ENCODE data around the gene DHRS4L2. TPM values are rescaled to one million over a fixed set of nuclear protein-coding genes. Genes with fewer than 3 reads are reported as not detected.

DHRS4L2 gene
- total RNA-seq (2022; extraction: Qiagen RNA extraction; ENCODE audit: low read depth), result 23.2 to 36.3 TPM (median 32.1 TPM) in 5 replicates

GRCh38 chr14:23988607-23989363, at the start of gene DHRS4L2:
Gene DHRS4L2 (plus strand): TSS chr14:23988929. CDS start chr14:23988948, 19 bp downstream.

GRCh38 chr14:23953464-23954278, 35.1 kb upstream of the DHRS4L2 start, which contains the start of gene DHRS4:
Gene DHRS4 (plus strand): TSS chr14:23953770. CDS start chr14:23953789, 19 bp downstream.

GRCh38 chr14:24051789-24052655, 63.3 kb downstream of the DHRS4L2 start, which contains the start of gene CARMIL3:
Gene CARMIL3 (plus strand): TSS chr14:24052009. CDS start chr14:24052154, 145 bp downstream.

Other genes starting within 250 kb of the DHRS4L2 start
- 36.9 to 51.1 TPM (median 48.9 TPM) in 5 replicates for gene DHRS4, start 35.2 kb upstream of the DHRS4L2 start, total RNA-seq (2022; extraction: Qiagen RNA extraction; ENCODE audit: low read depth)
- 0.22 to 0.74 TPM (median 0.60 TPM) in 5 replicates for gene CARMIL3, start 63.1 kb downstream of the DHRS4L2 start, total RNA-seq (2022; extraction: Qiagen RNA extraction; ENCODE audit: low read depth)
- gene CPNE6, start 82.6 kb downstream of the DHRS4L2 start, total RNA-seq (2022; extraction: Qiagen RNA extraction; ENCODE audit: low read depth), result not detected in 5 replicates
- gene PCK2, start 105.4 kb downstream of the DHRS4L2 start, total RNA-seq (2022; extraction: Qiagen RNA extraction; ENCODE audit: low read depth), result 13.5 to 21.1 TPM (median 19.2 TPM) in 5 replicates
- 19.4 to 22.4 TPM (median 21.7 TPM) in 5 replicates for gene DCAF11, start 125.8 kb downstream of the DHRS4L2 start, total RNA-seq (2022; extraction: Qiagen RNA extraction; ENCODE audit: low read depth)
- 0.53 to 0.97 TPM (median 0.65 TPM) in 5 replicates for gene NRL, start 126.0 kb downstream of the DHRS4L2 start, total RNA-seq (2022; extraction: Qiagen RNA extraction; ENCODE audit: low read depth)
- gene FITM1, start 141.7 kb downstream of the DHRS4L2 start, total RNA-seq (2022; extraction: Qiagen RNA extraction; ENCODE audit: low read depth), result not detected in 5 replicates
- 149 to 185 TPM (median 165 TPM) in 5 replicates for gene PSME1, start 147.3 kb downstream of the DHRS4L2 start, total RNA-seq (2022; extraction: Qiagen RNA extraction; ENCODE audit: low read depth)
- 37.8 to 64.0 TPM (median 62.7 TPM) in 5 replicates for gene EMC9, start 152.7 kb downstream of the DHRS4L2 start, total RNA-seq (2022; extraction: Qiagen RNA extraction; ENCODE audit: low read depth)
- gene PSME2, start 157.7 kb downstream of the DHRS4L2 start, total RNA-seq (2022; extraction: Qiagen RNA extraction; ENCODE audit: low read depth), result 149 to 205 TPM (median 163 TPM) in 5 replicates
- gene RNF31, start 158.6 kb downstream of the DHRS4L2 start, total RNA-seq (2022; extraction: Qiagen RNA extraction; ENCODE audit: low read depth), result 14.7 to 35.4 TPM (median 31.7 TPM) in 5 replicates
- 15.5 to 24.9 TPM (median 19.7 TPM) in 5 replicates for gene IRF9, start 172.3 kb downstream of the DHRS4L2 start, total RNA-seq (2022; extraction: Qiagen RNA extraction; ENCODE audit: low read depth)
- gene REC8, start 183.2 kb downstream of the DHRS4L2 start, total RNA-seq (2022; extraction: Qiagen RNA extraction; ENCODE audit: low read depth), result 2.6 to 6.5 TPM (median 4.6 TPM) in 5 replicates
- 51.4 to 91.8 TPM (median 77.1 TPM) in 5 replicates for gene IPO4, start 199.9 kb downstream of the DHRS4L2 start, total RNA-seq (2022; extraction: Qiagen RNA extraction; ENCODE audit: low read depth)
- 48.0 to 74.0 TPM (median 66.9 TPM) in 5 replicates for gene TM9SF1, start 206.5 kb downstream of the DHRS4L2 start, total RNA-seq (2022; extraction: Qiagen RNA extraction; ENCODE audit: low read depth)
- not detected in 5 replicates for gene TSSK4, start 216.8 kb downstream of the DHRS4L2 start, total RNA-seq (2022; extraction: Qiagen RNA extraction; ENCODE audit: low read depth)
- 76.7 to 107 TPM (median 84.4 TPM) in 5 replicates for gene CHMP4A, start 224.6 kb downstream of the DHRS4L2 start, total RNA-seq (2022; extraction: Qiagen RNA extraction; ENCODE audit: low read depth)
- 22.6 to 33.8 TPM (median 29.9 TPM) in 5 replicates for gene MDP1, start 227.1 kb downstream of the DHRS4L2 start, total RNA-seq (2022; extraction: Qiagen RNA extraction; ENCODE audit: low read depth)
- gene NEDD8, start 243.4 kb downstream of the DHRS4L2 start, total RNA-seq (2022; extraction: Qiagen RNA extraction; ENCODE audit: low read depth), result 456 to 538 TPM (median 471 TPM) in 5 replicates
- gene GMPR2, start 244.0 kb downstream of the DHRS4L2 start, total RNA-seq (2022; extraction: Qiagen RNA extraction; ENCODE audit: low read depth), result 53.6 to 67.0 TPM (median 57.2 TPM) in 5 replicates

Data from A549 treated with ZK216348 at 1 μM for 4 hours (cell line).